ENCODE results near the gene ASIC3. TPM values are rescaled to one million over a fixed set of nuclear protein-coding genes. Genes with fewer than 3 reads are reported as not detected.

The ASIC3 gene
- total and polyA plus RNA-seq, 2 of the 8 experiments (the other 6 are each of a cell fraction or from before 2014, with no cell fraction given): 1.6 to 1.9 TPM

DNA sequence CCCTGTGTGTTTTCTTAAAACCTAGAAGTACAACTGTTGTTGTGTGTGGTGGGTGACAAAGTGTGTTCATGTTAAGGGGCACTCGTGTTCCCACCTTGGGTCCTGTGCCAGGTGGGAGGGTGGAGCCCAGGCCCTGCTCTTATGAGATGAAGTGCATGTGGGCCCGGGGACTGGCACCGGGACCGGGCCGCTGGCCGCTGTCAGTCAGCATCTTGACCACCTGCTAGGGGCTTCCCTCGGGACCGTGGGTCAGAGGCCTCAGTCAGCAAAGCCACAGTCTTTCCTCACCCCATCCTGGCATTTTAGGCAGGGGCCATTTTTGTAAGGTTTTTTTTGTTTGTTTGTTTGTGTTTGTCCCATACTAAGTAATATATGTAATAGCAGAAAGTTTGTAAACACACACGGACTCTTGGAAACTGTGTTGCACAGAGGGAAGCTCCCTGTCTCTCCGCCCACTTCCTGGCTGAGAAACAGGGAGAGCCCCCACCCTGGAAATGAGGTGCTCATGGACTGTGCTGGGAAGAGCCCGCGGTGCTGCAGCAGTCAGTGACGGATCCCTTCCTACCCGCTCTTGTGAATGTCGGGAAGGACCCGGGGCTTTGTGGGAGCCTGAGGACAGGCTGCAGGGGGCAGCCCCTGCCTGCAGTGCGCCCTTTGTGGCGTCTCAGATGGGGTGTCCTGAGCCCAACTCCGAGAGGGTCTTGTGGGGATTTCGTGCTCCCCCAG is 51.3 kb downstream of the ASIC3 start (continued):
- TF ChIP-seq SAP30 (IDR thresholded peaks at IDR 0.05; ENCODE audit: insufficient read depth, insufficient replicate concordance, low read length): no peak
- no peak for TF ChIP-seq EGR1 (IDR thresholded peaks at IDR 0.05; ENCODE audit: borderline replicate concordance, low read depth, low read length)
- TF ChIP-seq, protein P1, sequence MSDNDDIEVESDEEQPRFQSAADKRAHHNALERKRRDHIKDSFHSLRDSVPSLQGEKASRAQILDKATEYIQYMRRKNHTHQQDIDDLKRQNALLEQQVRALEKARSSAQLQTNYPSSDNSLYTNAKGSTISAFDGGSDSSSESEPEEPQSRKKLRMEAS (IDR thresholded peaks at IDR 0.05): no peak
